Vagina (tissue), 2 donors: ENCODE data around the gene KLK12.

Experiments used
- POLR2A ChIP-seq, 2 donors: fragments of 450-650 bp; IDR thresholded peaks; one replicate each; pipeline ENCODE4 v1.6.1; 2017; ENCODE audit warnings: antibody characterized with exemption in 2 of 2, mild to moderate bottlenecking in 2 of 2, moderate library complexity in 2 of 2
- TF ChIP-seq, protein P1 (sequence below), 3 experiments: fragments of 450-650 bp in 2 of 3; fragments of 200-600 bp in 1 of 3; sonication (generic) in 1 of 3; IDR thresholded peaks; one replicate each; pipeline ENCODE4 v1.5.1; 2017 to 2019; ENCODE audit warnings: antibody characterized with exemption in 3 of 3, mild to moderate bottlenecking in 2 of 3, moderate library complexity in 2 of 3

DNA sequence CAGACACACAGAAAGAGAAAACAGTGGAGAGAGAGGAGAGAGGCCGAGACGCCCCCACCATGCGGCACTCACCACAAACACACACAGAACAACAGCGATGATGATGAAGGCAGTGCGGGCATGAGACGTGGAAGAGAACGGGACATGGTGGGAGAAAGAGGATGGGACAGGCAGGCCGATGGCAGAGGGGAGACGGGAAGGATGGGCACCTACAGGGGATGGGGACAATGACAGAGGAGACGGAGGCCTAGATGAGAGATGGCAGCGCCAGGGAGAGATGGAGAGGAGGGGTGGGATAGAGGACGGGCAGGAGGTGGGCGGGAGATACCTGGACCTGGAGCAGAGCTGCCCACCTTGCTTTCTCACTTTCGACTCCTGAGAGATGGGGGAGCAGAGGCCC is 49.0 kb upstream of the KLK12 start:
- TF ChIP-seq, protein P1, sequence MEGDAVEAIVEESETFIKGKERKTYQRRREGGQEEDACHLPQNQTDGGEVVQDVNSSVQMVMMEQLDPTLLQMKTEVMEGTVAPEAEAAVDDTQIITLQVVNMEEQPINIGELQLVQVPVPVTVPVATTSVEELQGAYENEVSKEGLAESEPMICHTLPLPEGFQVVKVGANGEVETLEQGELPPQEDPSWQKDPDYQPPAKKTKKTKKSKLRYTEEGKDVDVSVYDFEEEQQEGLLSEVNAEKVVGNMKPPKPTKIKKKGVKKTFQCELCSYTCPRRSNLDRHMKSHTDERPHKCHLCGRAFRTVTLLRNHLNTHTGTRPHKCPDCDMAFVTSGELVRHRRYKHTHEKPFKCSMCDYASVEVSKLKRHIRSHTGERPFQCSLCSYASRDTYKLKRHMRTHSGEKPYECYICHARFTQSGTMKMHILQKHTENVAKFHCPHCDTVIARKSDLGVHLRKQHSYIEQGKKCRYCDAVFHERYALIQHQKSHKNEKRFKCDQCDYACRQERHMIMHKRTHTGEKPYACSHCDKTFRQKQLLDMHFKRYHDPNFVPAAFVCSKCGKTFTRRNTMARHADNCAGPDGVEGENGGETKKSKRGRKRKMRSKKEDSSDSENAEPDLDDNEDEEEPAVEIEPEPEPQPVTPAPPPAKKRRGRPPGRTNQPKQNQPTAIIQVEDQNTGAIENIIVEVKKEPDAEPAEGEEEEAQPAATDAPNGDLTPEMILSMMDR (IDR thresholded peaks at IDR 0.05): no peak
- TF ChIP-seq POLR2A (IDR thresholded peaks at IDR 0.05): no peak
